EL (cell line): ENCODE data around the gene MED26.
"Not testable (repeated sequence)": the region's sequence is repeated elsewhere in the genome, so short reads cannot be mapped to it uniquely, and the experiment has no call there.

Experiments
- DNase-seq: peaks from one replicate; pipeline ENCODE4 v3.0.0-alpha.2; 2016

The MED26 gene, protein sequence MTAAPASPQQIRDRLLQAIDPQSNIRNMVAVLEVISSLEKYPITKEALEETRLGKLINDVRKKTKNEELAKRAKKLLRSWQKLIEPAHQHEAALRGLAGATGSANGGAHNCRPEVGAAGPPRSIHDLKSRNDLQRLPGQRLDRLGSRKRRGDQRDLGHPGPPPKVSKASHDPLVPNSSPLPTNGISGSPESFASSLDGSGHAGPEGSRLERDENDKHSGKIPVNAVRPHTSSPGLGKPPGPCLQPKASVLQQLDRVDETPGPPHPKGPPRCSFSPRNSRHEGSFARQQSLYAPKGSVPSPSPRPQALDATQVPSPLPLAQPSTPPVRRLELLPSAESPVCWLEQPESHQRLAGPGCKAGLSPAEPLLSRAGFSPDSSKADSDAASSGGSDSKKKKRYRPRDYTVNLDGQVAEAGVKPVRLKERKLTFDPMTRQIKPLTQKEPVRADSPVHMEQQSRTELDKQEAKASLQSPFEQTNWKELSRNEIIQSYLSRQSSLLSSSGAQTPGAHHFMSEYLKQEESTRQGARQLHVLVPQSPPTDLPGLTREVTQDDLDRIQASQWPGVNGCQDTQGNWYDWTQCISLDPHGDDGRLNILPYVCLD

DNA sequence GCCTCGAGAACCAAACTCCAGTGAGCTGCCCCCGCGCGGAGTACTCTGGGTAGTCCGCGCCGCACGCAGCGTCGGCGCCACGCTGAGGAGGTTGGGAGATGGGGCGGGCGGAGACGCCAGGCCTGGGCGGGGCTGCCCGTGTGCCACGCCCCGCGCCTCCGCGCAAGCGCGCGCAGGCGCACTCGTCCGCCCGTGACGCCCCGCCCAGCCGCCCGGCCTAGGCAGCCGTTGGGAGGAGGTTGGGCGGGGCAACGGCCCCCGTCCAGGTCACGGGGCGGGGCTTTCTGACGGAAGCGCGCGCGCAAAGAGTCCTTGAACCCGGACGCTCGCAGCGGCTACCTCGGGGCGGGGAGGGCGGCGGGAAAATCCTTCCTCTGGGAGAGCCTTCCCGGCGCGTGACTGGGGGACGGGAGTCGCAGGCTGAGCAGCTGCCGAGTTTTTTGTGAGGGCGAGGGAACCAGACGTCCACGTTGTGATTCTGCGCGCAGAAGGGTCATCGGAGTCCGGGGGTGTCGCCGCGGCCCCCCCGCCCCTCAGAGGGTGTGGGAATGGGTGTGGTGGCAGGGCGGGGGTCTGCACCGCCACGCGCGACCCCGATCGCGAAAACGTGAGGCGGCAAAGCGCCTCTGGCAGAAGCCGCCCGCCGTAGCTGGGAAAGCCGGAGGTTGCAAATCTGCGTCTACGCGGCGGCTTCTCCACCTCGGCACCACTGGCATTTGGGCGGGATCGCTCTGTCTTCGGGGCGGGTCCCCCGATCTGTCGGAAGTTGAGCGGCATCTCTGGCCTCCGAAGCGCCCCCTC lies at the start of gene MED26:
Gene MED26, minus strand, starts transcription at position 22 of the 801 bp plus-strand sequence. CDS start 261 bp downstream, outside the sequence.
- DNase-seq, result peak; percentile 93

DNA sequence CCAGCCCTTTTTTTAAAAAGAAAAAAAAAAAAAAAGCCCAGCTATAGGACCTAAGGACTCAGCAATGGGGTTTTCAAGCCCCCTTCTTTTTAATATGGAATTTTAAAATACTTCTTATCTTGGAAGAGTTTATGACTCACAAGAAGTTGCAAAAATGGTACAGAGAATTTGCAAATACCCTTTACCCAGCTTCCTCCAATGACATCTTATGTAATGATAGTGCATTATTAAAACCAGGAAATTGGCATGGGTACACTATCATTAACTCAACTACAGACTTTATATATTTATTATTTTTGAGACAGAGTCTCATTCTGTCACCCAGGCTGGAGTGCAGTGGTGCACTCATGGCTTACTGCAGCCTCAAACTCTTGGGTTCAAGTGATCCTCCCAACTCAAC lies 49.1 kb upstream of the MED26 start:
- DNase-seq, result no peak

DNA sequence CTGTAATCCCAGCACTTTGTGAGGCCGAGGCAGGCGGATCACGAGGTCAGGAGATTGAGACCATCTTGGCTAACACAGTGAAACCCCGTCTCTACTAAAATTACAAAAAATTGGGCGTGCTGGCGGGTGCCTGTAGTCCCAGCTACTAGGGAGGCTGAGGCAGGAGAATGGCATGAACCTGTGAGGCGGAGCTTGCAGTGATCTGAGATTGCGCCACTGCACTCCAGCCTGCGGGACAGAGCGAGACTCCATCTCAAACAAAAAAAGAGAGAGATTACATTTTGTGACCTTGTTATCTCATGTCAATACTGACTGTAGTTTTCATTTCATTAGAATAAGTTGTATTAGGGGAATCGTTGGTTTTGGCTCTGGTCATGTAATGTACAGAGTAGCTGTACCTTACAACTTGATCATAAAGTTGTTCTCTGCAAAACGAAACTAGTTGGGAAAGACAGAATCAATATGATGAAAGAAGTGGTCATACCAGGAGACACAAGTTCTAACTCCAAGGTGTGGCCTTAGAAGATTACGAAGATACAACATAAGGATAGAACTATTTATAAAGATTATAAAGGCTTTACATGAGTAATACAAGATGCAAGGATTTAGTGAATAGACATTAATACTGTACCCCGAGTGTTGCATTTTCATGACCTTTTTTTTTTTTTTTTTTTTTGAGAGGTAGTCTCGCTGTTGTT lies 48.2 kb upstream of the MED26 start:
- DNase-seq, result no peak

DNA sequence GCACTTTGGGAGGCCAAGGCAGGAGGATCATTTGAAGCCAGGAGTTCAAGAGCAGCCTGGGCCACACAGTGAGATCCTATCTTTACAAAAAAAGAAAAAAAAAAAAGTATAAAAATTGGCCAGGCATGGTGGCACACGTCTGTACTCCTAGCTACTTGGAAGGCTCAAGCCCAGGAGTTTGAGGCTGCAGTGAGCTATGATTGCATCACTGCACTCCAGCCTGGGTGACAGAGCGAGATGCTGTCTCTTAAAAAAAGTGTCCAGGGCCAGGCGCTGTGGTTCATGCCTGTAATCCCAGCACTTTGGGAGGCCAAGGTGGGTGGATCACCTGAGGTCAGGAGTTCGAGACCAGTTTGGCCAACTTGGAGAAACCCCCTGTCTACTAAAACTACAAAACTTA lies 45.8 kb upstream of the MED26 start:
- not testable (repeated sequence) for DNase-seq

DNA sequence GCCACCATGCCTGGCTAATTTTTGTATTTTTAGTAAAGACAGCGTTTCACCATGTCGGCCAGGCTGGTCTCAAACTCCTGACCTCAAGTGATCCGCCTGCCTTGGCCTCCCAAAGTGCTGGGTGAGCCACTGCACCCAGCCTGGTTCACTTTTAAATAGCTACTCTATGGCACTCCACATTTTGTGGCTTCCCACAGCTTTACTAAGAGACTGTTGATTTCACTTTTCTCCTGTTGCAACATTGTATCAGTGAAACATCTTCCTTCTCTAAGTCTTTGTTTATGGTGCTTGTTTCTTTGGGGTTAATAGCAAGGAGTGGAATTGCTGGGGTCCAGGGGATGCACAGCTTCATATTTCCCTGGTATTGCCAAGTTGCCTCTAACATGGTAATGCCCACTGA lies 45.2 kb upstream of the MED26 start:
- no peak for DNase-seq

DNA sequence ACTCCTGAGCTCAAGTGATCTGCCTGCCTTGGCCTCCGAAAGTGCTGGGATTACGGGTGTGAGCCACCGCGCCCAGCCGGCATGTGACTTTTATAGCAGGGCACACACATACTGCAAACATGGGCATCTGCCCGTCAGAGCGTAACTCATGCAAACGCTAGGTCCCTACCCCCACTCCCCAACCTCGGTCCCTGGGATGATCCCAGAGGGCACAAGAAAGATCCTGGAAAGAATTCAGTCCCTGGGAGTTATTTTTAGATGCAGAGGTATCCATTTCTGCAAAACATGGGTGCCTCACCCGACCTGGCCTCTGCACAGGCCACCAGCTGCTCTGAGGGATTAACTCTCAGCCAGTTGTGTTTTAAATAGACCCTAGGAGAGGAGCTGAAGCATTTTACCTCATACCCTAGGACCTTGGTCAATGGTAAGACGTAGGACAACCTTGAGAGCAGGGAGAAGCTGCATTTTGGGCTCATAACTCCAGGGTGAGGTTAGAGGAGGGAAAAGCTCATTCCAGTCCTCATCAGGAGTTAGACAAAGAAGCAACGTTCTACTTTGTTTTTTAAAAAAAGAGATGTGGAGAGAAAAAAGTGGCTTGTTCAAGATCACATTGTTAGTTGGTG lies 43.8 kb upstream of the MED26 start:
- DNase-seq, result no peak

DNA sequence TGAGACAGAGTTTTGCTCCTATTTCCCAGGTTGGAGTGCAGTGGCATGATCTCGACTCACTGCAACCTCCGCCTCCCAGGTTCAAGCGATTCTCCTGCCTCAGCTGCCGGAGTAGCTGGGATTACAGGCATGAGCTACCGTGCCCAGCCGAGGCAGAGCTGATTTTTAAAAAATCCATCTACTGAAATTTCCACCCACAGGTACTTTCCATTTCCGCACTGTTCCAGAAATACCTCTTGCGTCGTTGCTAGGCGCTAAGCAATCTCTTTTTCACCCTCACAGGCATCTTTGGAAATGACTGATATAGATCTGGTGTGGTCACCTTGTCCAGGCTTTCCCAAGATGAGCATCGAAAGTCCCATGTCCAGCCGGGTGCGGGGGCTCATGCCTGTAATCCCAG lies 42.3 kb upstream of the MED26 start:
- no peak for DNase-seq

DNA sequence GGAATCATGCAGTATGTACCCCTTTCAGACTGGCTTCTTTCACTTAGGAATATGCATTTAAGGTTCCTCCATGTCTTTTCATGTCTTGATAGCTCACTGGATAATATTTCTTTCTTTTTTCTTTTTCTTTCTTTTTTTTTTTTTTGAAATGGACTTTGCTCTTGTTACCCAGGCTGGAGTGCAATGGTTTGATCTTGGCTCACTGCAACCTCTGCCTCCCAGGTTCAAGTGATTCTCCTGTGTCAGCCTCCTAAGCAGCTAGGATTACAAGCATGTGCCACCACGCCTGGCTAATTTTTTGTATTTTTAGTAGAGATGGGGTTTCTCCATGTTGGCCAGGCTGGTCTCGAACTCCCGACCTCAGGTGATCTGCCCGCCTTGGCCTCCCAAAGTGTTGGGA lies 40.7 kb upstream of the MED26 start:
- not testable (repeated sequence) for DNase-seq

DNA sequence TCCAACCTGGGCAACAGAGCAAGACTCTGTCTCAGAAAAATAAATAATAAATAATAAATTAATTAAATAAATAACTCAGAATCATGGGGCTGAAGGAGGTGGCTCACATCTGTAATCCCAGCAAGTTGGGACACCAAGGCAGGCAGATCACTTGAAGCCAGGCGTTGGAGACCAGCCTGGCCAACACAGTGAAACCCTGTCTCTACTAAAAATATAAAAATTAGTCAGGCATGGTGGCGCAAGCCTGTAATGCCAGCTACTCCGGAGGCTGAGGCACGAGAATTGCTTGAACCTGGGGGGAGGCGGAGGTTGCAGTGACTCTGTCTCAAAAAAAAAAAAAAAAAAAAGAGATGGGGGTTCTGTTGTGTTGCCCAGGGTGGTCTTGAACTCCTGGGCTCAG lies 40.2 kb upstream of the MED26 start:
- no peak for DNase-seq

DNA sequence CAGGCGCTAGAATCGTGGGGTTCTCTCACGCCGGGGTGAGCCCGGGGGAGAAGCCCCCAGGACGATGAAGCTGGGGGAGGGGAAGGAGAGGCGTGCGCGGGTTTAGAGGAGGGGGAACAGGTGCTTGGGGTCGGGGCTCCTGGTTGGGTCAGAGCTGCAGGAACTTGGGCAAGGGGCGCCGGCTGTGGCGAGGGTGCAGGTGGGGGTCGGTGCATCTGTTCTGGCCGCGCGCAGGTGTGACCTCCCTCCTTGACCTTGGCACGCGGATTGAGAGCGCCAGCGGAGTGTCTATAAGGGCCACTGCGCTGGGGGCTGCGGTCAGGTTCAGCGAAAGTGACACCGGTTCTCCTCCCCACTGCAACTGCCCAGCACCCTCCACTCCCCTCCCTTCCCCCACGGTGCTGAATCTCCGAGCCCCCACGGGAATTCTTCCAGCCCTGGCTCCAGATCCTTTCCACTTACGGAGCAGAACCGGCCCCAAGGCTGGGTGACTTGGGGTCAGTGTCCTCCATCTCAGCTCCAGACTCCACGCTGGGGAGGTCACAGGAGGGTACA lies 33.6 kb upstream of the MED26 start:
- no peak for DNase-seq

DNA sequence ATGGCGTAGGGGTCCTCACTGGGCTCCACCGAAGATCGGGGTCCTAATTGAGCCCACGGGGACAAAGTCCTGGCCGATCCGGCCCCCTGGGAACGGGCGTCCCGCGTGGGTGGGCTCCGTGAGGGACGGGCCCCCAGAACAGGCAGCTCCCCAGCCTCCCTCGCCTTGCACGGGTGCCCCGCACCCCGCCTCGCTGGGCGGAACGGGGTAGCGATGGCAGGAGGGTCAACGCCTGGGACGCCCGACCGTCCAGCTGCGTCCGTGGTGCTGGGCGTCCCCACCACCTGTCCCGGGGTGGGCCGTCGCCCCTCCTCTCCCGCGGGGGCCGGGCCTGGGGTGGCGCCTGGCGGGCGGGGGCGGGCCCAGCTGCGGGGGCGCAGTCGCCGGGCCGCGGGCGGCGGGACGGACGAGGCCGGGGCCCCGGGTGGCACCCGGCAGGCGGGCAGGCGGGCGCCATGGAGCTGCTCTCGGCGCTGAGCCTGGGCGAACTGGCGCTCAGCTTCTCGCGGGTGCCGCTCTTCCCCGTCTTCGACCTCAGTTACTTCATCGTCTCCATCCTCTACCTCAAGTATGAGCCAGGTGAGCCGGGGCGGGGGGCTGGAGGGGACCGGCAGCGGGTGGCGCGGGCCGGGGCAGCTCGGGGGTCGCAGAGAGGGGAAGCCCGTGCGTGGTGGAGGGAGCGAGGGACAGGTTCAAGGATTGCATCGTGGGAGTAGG lies 32.9 kb upstream of the MED26 start, which contains the start of gene TMEM38A:
Gene TMEM38A, plus strand, starts transcription at position 377 of the 717 bp plus-strand sequence. Its CDS starts 79 bp downstream, at position 456.
- DNase-seq, result peak; percentile 36

DNA sequence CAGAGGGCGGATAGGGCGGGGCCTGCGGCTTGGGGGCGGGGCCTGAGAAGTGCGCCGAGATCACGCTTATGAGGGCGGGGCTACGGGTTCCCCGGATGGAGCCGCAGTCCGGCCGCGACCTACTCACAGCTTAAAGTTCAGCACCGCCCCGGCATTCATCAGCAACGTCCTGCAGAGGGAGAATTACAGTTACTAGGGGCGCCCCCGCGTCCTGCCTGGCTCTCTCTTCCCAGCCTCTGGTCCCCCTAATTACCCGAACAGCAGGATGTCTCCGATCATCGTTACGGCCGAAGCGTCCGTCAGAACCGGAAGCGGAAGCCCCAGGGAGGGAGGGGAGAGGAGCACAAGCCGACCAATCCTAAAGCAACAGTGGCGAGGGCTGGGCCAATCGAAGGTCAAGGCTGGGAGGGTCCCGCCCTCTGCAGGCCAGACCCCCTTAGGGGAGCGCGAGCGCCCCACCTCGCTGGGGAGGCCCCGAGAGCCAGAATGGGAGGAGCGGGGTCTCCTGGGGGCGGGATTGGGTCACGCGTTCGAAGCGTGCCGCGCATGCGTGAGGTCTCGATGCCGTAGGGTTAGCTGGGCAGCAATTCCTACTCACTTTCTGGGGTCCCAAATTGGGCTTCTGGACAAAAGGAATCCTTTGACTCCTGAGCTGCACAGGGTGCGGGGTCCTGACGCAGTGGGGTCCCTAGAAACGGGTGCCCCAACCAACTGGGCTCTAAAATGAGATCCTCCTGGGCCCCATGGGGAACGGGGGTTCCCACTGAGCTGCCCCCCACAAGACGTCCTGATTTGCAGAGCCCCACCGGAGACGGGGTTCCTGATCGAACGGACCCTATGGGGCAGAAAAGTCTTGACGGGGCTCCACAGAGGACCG lies 32.1 kb upstream of the MED26 start, which contains the start of gene SMIM7:
Gene SMIM7, minus strand, starts transcription at position 313 of the 877 bp plus-strand sequence. Its CDS starts 34 bp downstream, at position 279.
- peak; percentile 99 for DNase-seq

DNA sequence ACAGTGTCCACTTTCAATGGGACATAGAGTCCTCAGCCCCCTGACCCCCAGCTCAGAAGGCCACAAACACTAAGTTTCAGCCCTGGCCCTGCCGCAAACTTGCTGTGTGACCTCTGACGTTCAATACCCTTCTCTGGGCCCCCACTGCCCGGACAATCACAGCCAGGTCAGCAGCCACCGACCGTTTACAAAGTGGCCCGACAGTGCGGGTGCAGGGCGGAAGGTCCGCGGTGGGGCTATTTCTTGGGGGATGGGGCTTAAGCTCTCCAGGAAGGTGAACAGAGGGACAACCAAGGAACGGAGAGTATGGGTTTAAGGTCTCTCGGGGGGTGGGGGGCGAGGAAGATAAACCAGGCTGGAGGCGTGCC lies 31.4 kb upstream of the MED26 start:
- no peak for DNase-seq

DNA sequence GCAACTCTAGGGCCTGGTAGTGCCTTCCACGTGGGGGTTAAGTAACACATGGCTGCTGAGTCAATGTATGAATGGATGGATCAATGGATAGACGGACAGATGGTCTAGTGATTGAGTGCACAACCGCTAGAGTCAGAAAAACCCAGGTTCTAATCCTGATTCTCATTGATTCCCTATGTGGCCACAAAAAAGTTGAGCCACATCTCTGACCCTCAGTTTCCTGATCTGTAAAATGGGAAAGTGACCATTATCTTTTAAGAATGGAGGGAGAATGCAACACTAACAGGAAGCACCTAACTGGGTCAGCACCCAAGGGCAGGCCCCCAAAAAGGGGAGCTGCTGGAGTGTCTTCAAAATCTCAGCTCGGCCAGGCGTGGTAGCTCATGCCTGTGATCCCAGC lies 29.4 kb upstream of the MED26 start:
- no peak for DNase-seq

DNA sequence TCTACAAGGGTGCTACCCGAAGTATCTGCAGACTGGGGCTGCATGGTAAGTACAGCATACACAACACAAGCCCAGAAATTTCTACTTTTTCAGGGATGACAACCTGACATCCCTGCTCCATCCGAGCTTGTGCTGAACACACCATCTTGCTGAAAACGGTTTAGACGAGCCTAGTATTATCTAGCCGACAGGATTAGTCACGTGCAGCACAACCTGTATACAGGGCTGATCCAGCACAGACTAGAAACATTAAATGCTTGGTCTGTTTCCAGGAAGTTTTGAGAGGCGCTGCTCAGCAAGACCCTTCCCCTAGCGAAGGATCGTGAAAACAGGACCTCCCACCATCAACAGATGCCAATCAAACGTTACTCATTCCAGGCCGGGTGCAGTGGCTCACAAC lies 27.7 kb upstream of the MED26 start:
- no peak for DNase-seq

DNA sequence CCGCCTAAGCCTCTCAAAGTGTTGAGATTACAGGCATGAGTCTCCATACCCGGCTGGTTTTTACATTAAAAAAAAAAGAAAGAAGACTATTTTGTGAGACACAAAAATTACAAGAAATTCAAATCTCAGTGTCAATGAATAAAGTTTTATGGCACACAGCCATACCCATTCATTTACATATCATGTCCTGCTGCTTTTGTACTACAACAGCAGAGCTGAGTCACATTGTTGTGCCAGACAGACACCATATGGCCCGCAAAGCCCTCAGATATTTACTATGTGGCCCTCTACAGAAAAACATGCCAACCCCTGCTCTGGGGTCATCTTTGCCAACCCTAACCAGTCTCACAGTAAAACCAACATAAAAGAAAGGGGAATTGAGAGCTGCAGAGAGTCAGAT lies 26.6 kb upstream of the MED26 start:
- DNase-seq, result no peak

DNA sequence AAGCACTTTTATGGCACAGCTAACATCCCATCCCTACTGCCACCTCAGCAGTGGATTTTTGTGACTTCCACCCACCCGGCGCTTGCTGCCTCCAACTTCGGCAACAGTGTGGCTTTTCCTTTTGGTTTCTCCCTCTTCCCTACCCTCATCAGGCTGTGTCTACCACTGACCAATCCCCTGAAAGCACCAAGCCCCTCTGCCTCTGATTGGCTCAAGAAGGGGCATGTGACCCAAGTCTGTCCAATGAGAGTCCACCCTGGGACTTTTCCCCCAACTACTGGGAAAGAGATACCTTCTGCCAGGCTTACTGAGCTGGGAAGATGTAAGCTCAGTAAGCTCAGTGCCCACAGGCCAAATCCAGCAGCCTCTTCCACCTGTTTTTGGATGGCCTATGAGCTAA lies 26.1 kb upstream of the MED26 start:
- DNase-seq, result peak; percentile 18

DNA sequence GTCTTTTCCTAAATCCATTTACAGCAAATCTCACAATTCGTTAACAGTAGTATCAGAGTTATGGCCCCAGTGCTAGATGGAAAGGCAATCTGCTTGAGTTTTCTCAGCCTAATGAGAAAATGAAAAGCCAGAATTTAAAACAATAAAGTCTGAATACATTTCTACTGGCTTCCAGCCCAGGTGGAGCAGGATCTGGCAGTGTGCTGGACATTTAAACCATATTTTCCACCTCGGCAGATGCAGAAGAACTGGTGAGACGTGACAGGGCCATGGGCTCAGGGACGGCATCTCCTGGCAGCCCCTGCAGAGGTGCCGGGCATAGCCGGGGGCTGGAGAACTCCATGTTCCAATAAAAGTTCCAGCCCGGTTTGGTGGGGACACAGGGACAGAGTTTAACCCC lies 24.9 kb upstream of the MED26 start:
- no peak for DNase-seq

DNA sequence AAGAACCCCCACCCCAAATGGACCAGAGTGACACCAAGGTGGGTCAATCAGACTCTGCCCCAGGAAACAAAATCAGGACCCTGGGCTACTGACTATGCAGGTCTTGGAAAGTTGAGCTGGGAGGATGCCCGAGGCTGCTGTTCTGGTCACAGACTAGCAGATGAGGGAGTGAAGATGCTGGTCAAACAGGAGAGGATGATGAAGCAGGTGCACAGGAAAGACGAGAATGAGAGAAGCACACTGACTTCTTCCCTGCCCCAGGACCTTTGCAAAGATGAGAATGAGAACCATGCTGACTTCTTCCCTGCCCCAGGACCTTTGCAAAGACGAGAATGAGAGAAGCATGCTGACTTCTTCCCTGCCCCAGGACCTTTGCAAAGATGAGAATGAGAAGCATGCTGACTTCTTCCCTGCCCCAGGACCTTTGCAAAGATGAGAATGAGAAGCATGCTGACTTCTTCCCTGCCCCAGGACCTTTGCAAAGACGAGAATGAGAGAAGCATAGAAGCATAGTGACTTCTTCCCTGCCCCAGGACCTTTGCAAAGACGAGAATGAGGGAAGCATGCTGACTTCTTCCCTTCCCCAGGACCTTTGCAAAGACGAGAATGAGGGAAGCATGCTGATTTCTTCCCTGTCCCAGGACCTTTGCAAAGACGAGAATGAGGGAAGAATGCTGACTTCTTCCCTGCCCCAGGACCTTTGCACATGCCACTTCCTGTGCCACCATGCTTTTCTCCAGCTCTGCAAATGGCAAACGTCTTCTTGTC lies 23.6 kb upstream of the MED26 start:
- DNase-seq, result not testable (repeated sequence)

DNA sequence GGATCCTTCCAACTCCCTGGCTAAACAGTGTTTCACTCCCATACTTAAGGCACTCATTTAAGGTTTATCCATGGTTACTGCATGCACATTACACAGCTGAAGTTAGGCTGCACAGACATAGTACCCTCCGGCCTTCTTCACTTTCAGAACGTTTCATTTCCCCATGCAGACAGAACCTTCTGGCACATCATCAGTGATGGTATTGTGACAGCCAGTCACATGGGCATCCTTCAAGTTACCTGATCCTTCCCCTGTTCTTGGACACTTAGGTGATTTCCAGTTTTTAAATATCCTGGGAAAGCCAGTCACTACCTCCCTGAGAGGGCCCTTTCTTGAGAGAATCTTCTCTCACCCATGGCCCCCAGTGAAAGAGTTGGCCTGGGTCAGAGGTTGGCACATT lies 22.8 kb upstream of the MED26 start:
- DNase-seq, result no peak
